Measurements from ENCODE around the gene TNN.

TNN gene

DNA sequence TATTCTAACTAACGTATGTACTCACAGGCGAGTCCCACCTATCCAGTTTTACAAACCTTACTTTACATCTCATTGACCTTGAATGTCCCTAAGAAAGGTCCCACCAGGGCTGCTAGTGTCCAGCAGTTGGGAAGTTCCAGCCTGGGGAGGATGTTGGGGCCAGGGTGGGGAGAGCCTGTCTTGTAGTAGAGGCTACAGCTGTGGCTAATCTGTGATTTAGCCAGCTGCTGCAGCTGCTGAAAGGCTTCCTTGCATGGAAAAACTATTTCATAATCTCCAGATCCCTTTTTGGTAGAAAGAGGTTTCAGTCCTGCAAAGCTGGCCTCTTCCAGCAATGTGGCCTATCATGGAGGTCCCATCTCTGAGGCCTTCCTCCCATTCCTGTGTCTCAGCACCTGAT lies 23.1 kb downstream of the TNN start:
- Histone ChIP-seq H2AK5ac (ENCODE audit: low read length) (no peak overlapping the region), H2BK120ac (ENCODE audit: low read depth, low read length) (no peak overlapping the region), H3K79me1 (ENCODE audit: low read length) (no peaks in the 10 kb centered on the region), H3K4me1 (ENCODE audit: control insufficient read depth, low read depth, low read length) (no peaks in the 10 kb centered on the region), H3K18ac (ENCODE audit: low read length) (no peak overlapping the region), H3K4me3 (ENCODE audit: low read length) (no peak overlapping the region), H3K27ac (ENCODE audit: low read depth, low read length) (no peak overlapping the region), H4K5ac (ENCODE audit: low read length) (no peak overlapping the region), H2BK15ac (replicated peaks; ENCODE audit: low read depth) (no peak overlapping the region), H3K4ac (ENCODE audit: low read depth, low read length) (no peak overlapping the region), H3K9ac (ENCODE audit: low read length) (no peak overlapping the region), H3K23ac (ENCODE audit: low read length) (no peak overlapping the region), H3K27me3 (ENCODE audit: insufficient read depth, low read length, poor library complexity) (no peaks in the 10 kb centered on the region), H4K8ac (ENCODE audit: low read depth, low read length) (no peak overlapping the region), H2BK5ac (ENCODE audit: low read length) (no peak overlapping the region), H3K79me2 (ENCODE audit: control insufficient read depth, insufficient read depth, low read length) (no peaks in the 10 kb centered on the region), H3K56ac (ENCODE audit: low read length) (no peak overlapping the region), H3K4me2 (ENCODE audit: low read length) (no peak overlapping the region), H3K36me3 (ENCODE audit: control insufficient read depth, insufficient read depth, low read length) (no peaks in the 10 kb centered on the region)
- no CpG with 5 or more reads among the region's 2 CpGs for WGBS (ENCODE audit: extremely low coverage, insufficient coverage, low lambda C conversion rate)
- no peak for DNase-seq

DNA sequence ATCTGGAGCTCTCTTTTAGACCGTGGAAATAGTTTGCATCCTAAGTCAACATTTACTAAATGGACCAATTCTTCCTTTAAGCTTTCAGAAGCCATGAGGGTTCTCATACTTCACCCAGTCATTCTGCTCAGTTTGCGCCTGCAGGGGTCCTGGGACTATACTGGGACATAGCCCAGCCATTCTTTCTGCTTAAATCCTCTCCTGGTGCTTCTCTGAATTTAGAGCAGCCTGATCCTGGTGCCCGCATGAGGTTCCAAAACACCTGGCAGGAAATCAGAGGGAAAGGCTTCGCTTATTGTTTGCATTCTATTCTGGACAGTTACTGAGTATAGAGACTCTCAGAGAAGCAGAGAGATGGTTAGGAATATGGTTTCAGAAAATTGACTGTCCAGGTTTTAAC lies 27.0 kb downstream of the TNN start:
- DNase-seq: no peak
- Histone ChIP-seq H3K9ac (ENCODE audit: low read length) (no peak overlapping the region), H3K18ac (ENCODE audit: low read length) (no peak overlapping the region), H2BK120ac (ENCODE audit: low read depth, low read length) (no peak overlapping the region), H3K4ac (ENCODE audit: low read depth, low read length) (no peak overlapping the region), H4K5ac (ENCODE audit: low read length) (no peak overlapping the region), H3K27me3 (ENCODE audit: insufficient read depth, low read length, poor library complexity) (no peaks in the 10 kb centered on the region), H2BK15ac (replicated peaks; ENCODE audit: low read depth) (no peak overlapping the region), H3K4me3 (ENCODE audit: low read length) (no peak overlapping the region), H3K36me3 (ENCODE audit: control insufficient read depth, insufficient read depth, low read length) (no peaks in the 10 kb centered on the region), H2AK5ac (ENCODE audit: low read length) (no peak overlapping the region), H2BK5ac (ENCODE audit: low read length) (no peak overlapping the region), H3K4me2 (ENCODE audit: low read length) (no peak overlapping the region), H3K27ac (ENCODE audit: low read depth, low read length) (no peak overlapping the region), H3K79me2 (ENCODE audit: control insufficient read depth, insufficient read depth, low read length) (no peaks in the 10 kb centered on the region), H3K23ac (ENCODE audit: low read length) (no peak overlapping the region), H4K8ac (ENCODE audit: low read depth, low read length) (no peak overlapping the region), H3K79me1 (ENCODE audit: low read length) (no peaks in the 10 kb centered on the region), H3K56ac (ENCODE audit: low read length) (no peak overlapping the region), H3K4me1 (ENCODE audit: control insufficient read depth, low read depth, low read length) (no peaks in the 10 kb centered on the region)
- WGBS (ENCODE audit: extremely low coverage, insufficient coverage, low lambda C conversion rate): no CpG with 5 or more reads among the region's 4 CpGs

- Histone ChIP-seq H3K23ac (ENCODE audit: low read length) (no peak overlapping the region), H3K4ac (ENCODE audit: low read depth, low read length) (no peak overlapping the region), H3K18ac (ENCODE audit: low read length) (no peak overlapping the region), H2BK120ac (ENCODE audit: low read depth, low read length) (no peak overlapping the region), H2BK15ac (replicated peaks; ENCODE audit: low read depth) (no peak overlapping the region), H4K8ac (ENCODE audit: low read depth, low read length) (no peak overlapping the region), H3K27me3 (ENCODE audit: insufficient read depth, low read length, poor library complexity) (no peaks in the 10 kb centered on the region), H3K4me2 (ENCODE audit: low read length) (no peak overlapping the region), H3K56ac (ENCODE audit: low read length) (no peak overlapping the region), H3K27ac (ENCODE audit: low read depth, low read length) (no peak overlapping the region), H3K79me2 (ENCODE audit: control insufficient read depth, insufficient read depth, low read length) (no peaks in the 10 kb centered on the region), H3K79me1 (ENCODE audit: low read length) (no peaks in the 10 kb centered on the region), H3K4me3 (ENCODE audit: low read length) (no peak overlapping the region), H4K5ac (ENCODE audit: low read length) (no peak overlapping the region), H3K36me3 (ENCODE audit: control insufficient read depth, insufficient read depth, low read length) (no peaks in the 10 kb centered on the region), H2AK5ac (ENCODE audit: low read length) (no peak overlapping the region), H3K4me1 (ENCODE audit: control insufficient read depth, low read depth, low read length) (no peaks in the 10 kb centered on the region), H2BK5ac (ENCODE audit: low read length) (no peak overlapping the region), H3K9ac (ENCODE audit: low read length) (no peak overlapping the region)
- WGBS (ENCODE audit: extremely low coverage, insufficient coverage, low lambda C conversion rate): no CpG with 5 or more reads among the region's 3 CpGs
- no peak for DNase-seq
Observed at GRCh38 chr1:175095069-175095468, 27.4 kb downstream of the TNN start.

DNA sequence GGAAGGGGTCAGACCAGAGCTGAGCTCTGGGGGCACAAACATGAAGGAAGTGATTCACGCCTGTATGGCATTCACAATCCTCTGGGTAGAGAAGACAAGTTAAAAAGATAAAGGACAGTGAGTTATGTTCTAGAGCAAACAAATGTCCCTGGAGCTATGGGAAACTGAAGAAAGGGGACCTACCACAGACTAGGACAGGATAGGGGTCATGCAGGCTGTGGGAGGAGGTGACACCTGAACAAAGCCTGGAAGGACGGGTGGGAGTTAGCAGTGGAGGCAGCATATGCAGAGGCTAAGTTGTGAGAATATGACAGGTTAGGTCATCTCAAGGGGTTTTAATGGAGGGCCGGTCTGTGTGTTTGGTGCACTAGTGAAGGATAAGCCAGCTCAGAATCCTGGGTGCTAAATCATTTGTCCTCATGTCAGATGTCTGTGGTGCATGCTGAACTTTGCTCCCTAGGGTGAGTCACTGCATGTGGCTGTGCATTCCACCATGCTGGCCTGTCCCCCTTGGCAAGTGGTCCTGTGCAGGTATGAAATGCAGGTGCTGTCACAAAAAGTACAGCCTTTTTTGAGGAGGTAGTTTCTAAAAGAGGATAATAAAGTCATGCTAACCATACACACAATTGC lies 28.5 kb downstream of the TNN start:
- H3K23ac ChIP-seq (ENCODE audit: low read length): no peak overlapping the region
- no peaks in the 10 kb centered on the region for H3K4me1 ChIP-seq (ENCODE audit: control insufficient read depth, low read depth, low read length)
- H2AK5ac ChIP-seq (ENCODE audit: low read length): no peak overlapping the region
- H3K9ac ChIP-seq (ENCODE audit: low read length): no peak overlapping the region
- no peak overlapping the region for H3K4me3 ChIP-seq (ENCODE audit: low read length)
- H3K79me1 ChIP-seq (ENCODE audit: low read length): no peaks in the 10 kb centered on the region
- no CpG with 5 or more reads among the region's 3 CpGs for WGBS (ENCODE audit: extremely low coverage, insufficient coverage, low lambda C conversion rate)
- no peak for DNase-seq
- H2BK5ac ChIP-seq (ENCODE audit: low read length): no peak overlapping the region
- no peak overlapping the region for H3K4me2 ChIP-seq (ENCODE audit: low read length)
- H2BK120ac ChIP-seq (ENCODE audit: low read depth, low read length): no peak overlapping the region
- H3K56ac ChIP-seq (ENCODE audit: low read length): no peak overlapping the region
- no peaks in the 10 kb centered on the region for H3K27me3 ChIP-seq (ENCODE audit: insufficient read depth, low read length, poor library complexity)
- no peak overlapping the region for H3K4ac ChIP-seq (ENCODE audit: low read depth, low read length)
- H3K18ac ChIP-seq (ENCODE audit: low read length): no peak overlapping the region
- H2BK15ac ChIP-seq (replicated peaks; ENCODE audit: low read depth): no peak overlapping the region
- no peak overlapping the region for H4K8ac ChIP-seq (ENCODE audit: low read depth, low read length)
- H4K5ac ChIP-seq (ENCODE audit: low read length): no peak overlapping the region
- no peak overlapping the region for H3K27ac ChIP-seq (ENCODE audit: low read depth, low read length)
- H3K36me3 ChIP-seq (ENCODE audit: control insufficient read depth, insufficient read depth, low read length): no peaks in the 10 kb centered on the region
- no peaks in the 10 kb centered on the region for H3K79me2 ChIP-seq (ENCODE audit: control insufficient read depth, insufficient read depth, low read length)

DNA sequence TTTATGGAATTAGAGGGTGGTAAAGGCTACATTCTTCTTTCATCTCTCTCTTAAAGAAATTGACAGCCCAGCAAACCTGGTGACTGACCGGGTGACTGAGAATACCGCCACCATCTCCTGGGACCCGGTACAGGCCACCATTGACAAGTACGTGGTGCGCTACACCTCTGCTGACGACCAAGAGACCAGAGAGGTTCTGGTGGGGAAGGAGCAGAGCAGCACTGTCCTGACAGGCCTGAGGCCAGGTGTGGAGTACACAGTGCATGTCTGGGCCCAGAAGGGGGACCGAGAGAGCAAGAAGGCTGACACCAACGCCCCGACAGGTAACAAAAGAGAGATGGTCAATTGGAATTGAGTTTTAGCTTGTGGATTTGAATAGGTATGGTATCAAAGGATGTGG lies 29.7 kb downstream of the TNN start:
- H3K27ac ChIP-seq (ENCODE audit: low read depth, low read length): no peak overlapping the region
- no peak overlapping the region for H3K9ac ChIP-seq (ENCODE audit: low read length)
- no peak overlapping the region for H3K23ac ChIP-seq (ENCODE audit: low read length)
- H4K8ac ChIP-seq (ENCODE audit: low read depth, low read length): no peak overlapping the region
- H2BK120ac ChIP-seq (ENCODE audit: low read depth, low read length): no peak overlapping the region
- no peak for DNase-seq
- no peak overlapping the region for H2BK15ac ChIP-seq (replicated peaks; ENCODE audit: low read depth)
- no peaks in the 10 kb centered on the region for H3K79me1 ChIP-seq (ENCODE audit: low read length)
- H3K36me3 ChIP-seq (ENCODE audit: control insufficient read depth, insufficient read depth, low read length): no peaks in the 10 kb centered on the region
- H4K5ac ChIP-seq (ENCODE audit: low read length): no peak overlapping the region
- no peak overlapping the region for H3K56ac ChIP-seq (ENCODE audit: low read length)
- WGBS (ENCODE audit: extremely low coverage, insufficient coverage, low lambda C conversion rate): no CpG with 5 or more reads among the region's 9 CpGs
- H3K18ac ChIP-seq (ENCODE audit: low read length): no peak overlapping the region
- no peak overlapping the region for H2BK5ac ChIP-seq (ENCODE audit: low read length)
- no peaks in the 10 kb centered on the region for H3K4me1 ChIP-seq (ENCODE audit: control insufficient read depth, low read depth, low read length)
- H3K79me2 ChIP-seq (ENCODE audit: control insufficient read depth, insufficient read depth, low read length): no peaks in the 10 kb centered on the region
- no peak overlapping the region for H3K4me3 ChIP-seq (ENCODE audit: low read length)
- no peak overlapping the region for H3K4ac ChIP-seq (ENCODE audit: low read depth, low read length)
- H2AK5ac ChIP-seq (ENCODE audit: low read length): no peak overlapping the region
- H3K4me2 ChIP-seq (ENCODE audit: low read length): no peak overlapping the region
- H3K27me3 ChIP-seq (ENCODE audit: insufficient read depth, low read length, poor library complexity): no peaks in the 10 kb centered on the region

DNA sequence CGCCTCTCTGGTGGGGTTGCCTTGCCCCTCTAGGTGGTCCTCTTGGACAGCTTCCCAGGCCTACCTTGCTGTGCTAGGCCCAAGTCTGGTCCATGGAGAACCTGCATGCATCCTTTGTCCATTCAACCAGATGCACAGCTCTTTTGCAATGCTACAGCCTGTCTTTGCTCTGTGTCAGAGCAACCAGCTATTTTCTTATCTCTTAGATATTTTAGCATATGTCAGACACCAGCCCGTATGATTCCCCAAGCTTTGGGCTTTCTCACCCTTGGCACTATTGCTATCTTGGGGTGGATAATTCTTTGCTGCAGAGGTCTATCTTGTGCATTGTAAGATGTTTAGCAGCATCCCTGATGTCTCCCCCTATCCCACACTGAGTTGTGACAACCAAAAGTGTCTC lies 32.3 kb downstream of the TNN start:
- H3K27ac ChIP-seq (ENCODE audit: low read depth, low read length): no peak overlapping the region
- H3K18ac ChIP-seq (ENCODE audit: low read length): no peak overlapping the region
- no peak overlapping the region for H2AK5ac ChIP-seq (ENCODE audit: low read length)
- H3K4ac ChIP-seq (ENCODE audit: low read depth, low read length): no peak overlapping the region
- no CpG with 5 or more reads among the region's 2 CpGs for WGBS (ENCODE audit: extremely low coverage, insufficient coverage, low lambda C conversion rate)
- no peaks in the 10 kb centered on the region for H3K27me3 ChIP-seq (ENCODE audit: insufficient read depth, low read length, poor library complexity)
- no peak overlapping the region for H3K23ac ChIP-seq (ENCODE audit: low read length)
- no peaks in the 10 kb centered on the region for H3K79me1 ChIP-seq (ENCODE audit: low read length)
- H4K8ac ChIP-seq (ENCODE audit: low read depth, low read length): no peak overlapping the region
- H3K4me3 ChIP-seq (ENCODE audit: low read length): no peak overlapping the region
- DNase-seq: no peak
- no peak overlapping the region for H2BK15ac ChIP-seq (replicated peaks; ENCODE audit: low read depth)
- H4K5ac ChIP-seq (ENCODE audit: low read length): no peak overlapping the region
- no peak overlapping the region for H3K9ac ChIP-seq (ENCODE audit: low read length)
- H3K56ac ChIP-seq (ENCODE audit: low read length): no peak overlapping the region
- no peaks in the 10 kb centered on the region for H3K79me2 ChIP-seq (ENCODE audit: control insufficient read depth, insufficient read depth, low read length)
- no peaks in the 10 kb centered on the region for H3K4me1 ChIP-seq (ENCODE audit: control insufficient read depth, low read depth, low read length)
- H3K4me2 ChIP-seq (ENCODE audit: low read length): no peak overlapping the region
- H2BK120ac ChIP-seq (ENCODE audit: low read depth, low read length): no peak overlapping the region
- no peak overlapping the region for H2BK5ac ChIP-seq (ENCODE audit: low read length)
- no peaks in the 10 kb centered on the region for H3K36me3 ChIP-seq (ENCODE audit: control insufficient read depth, insufficient read depth, low read length)
